Measurements from ENCODE around the gene MACF1.

MACF1 gene

GRCh38 chr1:39287541-39287940 lies 83.0 kb downstream of the MACF1 start:
- H3K27me3 ChIP-seq (replicated peaks; ENCODE audit: control insufficient read depth, insufficient read depth, low read length) = no peaks in the 10 kb centered on the region
- H3K4me3 ChIP-seq (replicated peaks; ENCODE audit: low read depth, low read length) = no peak overlapping the region
- H3K36me3 ChIP-seq (ENCODE audit: control insufficient read depth, insufficient read depth, low read length) = peaks cover 17% of the 10 kb centered on the region
- no peak for TF ChIP-seq CTCF (IDR thresholded peaks at IDR 0.05; ENCODE audit: insufficient read depth, low read length, poor library complexity, severe bottlenecking)
- no peak for DNase-seq (ENCODE audit: extremely low read depth, insufficient read length)

GRCh38 chr1:39288735-39289465 lies 84.4 kb downstream of the MACF1 start:
- TF ChIP-seq CTCF (IDR thresholded peaks at IDR 0.05; ENCODE audit: insufficient read depth, low read length, poor library complexity, severe bottlenecking) = no peak
- H3K36me3 ChIP-seq (ENCODE audit: control insufficient read depth, insufficient read depth, low read length) = peaks cover 14% of the 10 kb centered on the region

GRCh38 chr1:39292401-39292800 lies 87.9 kb downstream of the MACF1 start:
- no peak for DNase-seq (ENCODE audit: extremely low read depth, insufficient read length)
- no peak for TF ChIP-seq CTCF (IDR thresholded peaks at IDR 0.05; ENCODE audit: insufficient read depth, low read length, poor library complexity, severe bottlenecking)
- Histone ChIP-seq H3K27me3 (replicated peaks; ENCODE audit: control insufficient read depth, insufficient read depth, low read length) (no peaks in the 10 kb centered on the region), H3K36me3 (ENCODE audit: control insufficient read depth, insufficient read depth, low read length) (peaks cover 21% of the 10 kb centered on the region), H3K4me3 (replicated peaks; ENCODE audit: low read depth, low read length) (no peak overlapping the region)

More at GRCh38 chr1:39288735-39289465, 84.4 kb downstream of the MACF1 start:
- DNase-seq (ENCODE audit: extremely low read depth, insufficient read length) = no peak
- no peaks in the 10 kb centered on the region for H3K27me3 ChIP-seq (replicated peaks; ENCODE audit: control insufficient read depth, insufficient read depth, low read length)
- H3K4me3 ChIP-seq (replicated peaks; ENCODE audit: low read depth, low read length) = no peak overlapping the region

- H3K27me3 ChIP-seq (replicated peaks; ENCODE audit: control insufficient read depth, insufficient read depth, low read length) = no peaks in the 10 kb centered on the region
- no peak for DNase-seq (ENCODE audit: extremely low read depth, insufficient read length)
- H3K4me3 ChIP-seq (replicated peaks; ENCODE audit: low read depth, low read length) = no peak overlapping the region
- H3K36me3 ChIP-seq (ENCODE audit: control insufficient read depth, insufficient read depth, low read length) = peaks cover 18% of the 10 kb centered on the region
- TF ChIP-seq CTCF (IDR thresholded peaks at IDR 0.05; ENCODE audit: insufficient read depth, low read length, poor library complexity, severe bottlenecking) = no peak
These were observed 89.0 kb downstream of the MACF1 start for GRCh38 chr1:39293375-39294070.

GRCh38 chr1:39294531-39294930 lies 90.0 kb downstream of the MACF1 start:
- TF ChIP-seq CTCF (IDR thresholded peaks at IDR 0.05; ENCODE audit: insufficient read depth, low read length, poor library complexity, severe bottlenecking) = no peak
- Histone ChIP-seq H3K4me3 (replicated peaks; ENCODE audit: low read depth, low read length) (no peak overlapping the region), H3K27me3 (replicated peaks; ENCODE audit: control insufficient read depth, insufficient read depth, low read length) (no peaks in the 10 kb centered on the region), H3K36me3 (ENCODE audit: control insufficient read depth, insufficient read depth, low read length) (peaks cover 21% of the 10 kb centered on the region)
- DNase-seq (ENCODE audit: extremely low read depth, insufficient read length) = no peak

Measured in GM06990 (cell line).